Spleen (tissue), 7 donors: ENCODE results near the gene APOB.

Experiments used
- CTCF ChIP-seq, 11 experiments: fragments of 200-600 bp in 7 of 11; fragments of 450-650 bp in 4 of 11; sonication (generic) in 4 of 11; IDR thresholded peaks in 8 of 11; conservative IDR thresholded peaks in 3 of 11; 1 replicate in 7 of 11; 2 replicates in 4 of 11; pipeline versions ENCODE4 v1.4.0 to v1.8.0; 2016 to 2021; ENCODE audit warnings: antibody characterized with exemption in 11 of 11, inconsistent platforms in 4 of 11, mild to moderate bottlenecking in 1 of 11
- POLR2A ChIP-seq, 3 donors: fragments of 450-650 bp; IDR thresholded peaks; one replicate each; pipeline ENCODE4 v1.5.1; 2017; ENCODE audit warnings: antibody characterized with exemption in 3 of 3, mild to moderate bottlenecking in 1 of 3
- POLR2AphosphoS5 ChIP-seq, 3 donors: sonication (generic); formaldehyde crosslinking; IDR thresholded peaks; one replicate each; pipeline ENCODE4 v1.5.1; 2017; ENCODE audit warnings: antibody characterized with exemption in 3 of 3
- donor health status: DM: no; HTN: no; CAD: no; lungs with moderate emphysema.
- donor health status: DM: no; HTN: no; CAD: no.
- donor health status: DM: no; HTN: no; CAD: no.

DNA sequence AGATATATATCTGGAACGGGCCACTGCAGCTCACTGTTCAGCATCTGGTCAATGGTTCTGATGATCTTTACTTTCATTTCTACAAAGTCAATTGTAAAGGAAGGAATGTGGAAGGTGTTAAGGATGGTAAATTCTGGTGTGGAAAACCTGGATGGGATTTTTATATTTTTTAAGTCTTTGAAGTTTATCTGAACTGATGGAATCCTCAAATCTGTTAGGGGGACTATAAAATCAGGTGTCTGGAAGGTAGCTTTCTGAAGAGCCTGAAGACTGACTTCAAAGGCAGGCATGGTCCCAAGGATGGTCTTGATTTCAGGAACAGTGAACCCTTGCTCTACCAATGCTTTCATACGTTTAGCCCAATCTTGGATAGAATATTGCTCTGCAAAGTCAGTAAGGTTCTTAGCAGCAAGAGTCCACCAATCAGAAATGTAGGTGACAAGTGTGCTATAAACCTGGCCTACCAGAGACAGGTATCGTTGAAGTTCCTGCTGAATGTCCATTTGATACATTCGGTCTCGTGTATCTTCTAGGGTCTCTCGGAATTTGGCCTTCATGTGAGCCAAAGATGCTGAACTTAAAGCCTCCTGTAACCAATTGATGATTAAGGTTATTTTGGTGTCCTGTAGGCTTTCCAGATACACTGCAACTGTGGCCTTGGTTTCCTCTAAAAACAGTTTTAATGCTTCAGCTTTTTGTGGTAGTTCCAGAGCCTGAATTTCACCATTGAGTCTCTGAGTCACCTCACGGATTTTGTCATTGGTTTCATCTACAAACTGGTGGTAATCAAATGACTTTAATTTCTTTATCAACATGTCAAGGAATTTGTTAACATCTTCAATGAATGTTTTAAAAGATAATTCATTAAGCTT is 34.8 kb downstream of the APOB start:
- TF ChIP-seq CTCF (IDR thresholded peaks at IDR 0.05 in 8 of 11, conservative IDR thresholded peaks at IDR 0.05 in 3 of 11) (no peak), POLR2A (IDR thresholded peaks at IDR 0.05) (no peak), POLR2AphosphoS5 (IDR thresholded peaks at IDR 0.05) (no peak)
